Measurements from ENCODE around the gene OXGR1.
"Not testable (repeated sequence)": the region's sequence is repeated elsewhere in the genome, so short reads cannot be mapped to it uniquely, and the experiment has no call there.

The OXGR1 gene

DNA sequence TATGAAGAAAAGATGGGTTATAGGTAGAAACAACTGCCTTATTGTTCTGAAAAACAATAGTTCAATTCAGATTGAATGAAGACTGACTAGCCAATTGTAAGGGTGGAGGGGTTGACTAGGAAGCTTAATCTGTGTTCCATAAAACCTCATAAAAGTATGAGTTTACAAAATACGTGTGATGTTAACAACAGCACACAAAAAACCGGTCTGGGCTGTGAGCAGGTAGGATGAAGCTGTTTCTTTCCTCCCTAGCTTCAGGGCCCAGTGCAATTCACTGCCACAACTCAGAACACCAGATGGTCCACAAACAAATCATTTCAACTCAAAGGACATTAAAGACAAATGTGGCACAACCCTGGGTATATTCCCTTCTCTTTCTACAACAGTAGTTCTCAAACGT lies 3.2 kb downstream of the OXGR1 start:
- H3K27ac ChIP-seq: no peak overlapping the region
- H3K4me3 ChIP-seq (ENCODE audit: low read depth in 1 of 2, low read length in 1 of 2): no peak overlapping the region
- H3K27me3 ChIP-seq: peaks cover 40% of the 10 kb centered on the region
- no peaks in the 10 kb centered on the region for H3K36me3 ChIP-seq
- H3K4me1 ChIP-seq (ENCODE audit: control insufficient read depth in 1 of 2, insufficient read depth in 1 of 2, low read depth in 1 of 2, low read length in 1 of 2): no peaks in the 10 kb centered on the region
- TF ChIP-seq, protein P1, sequence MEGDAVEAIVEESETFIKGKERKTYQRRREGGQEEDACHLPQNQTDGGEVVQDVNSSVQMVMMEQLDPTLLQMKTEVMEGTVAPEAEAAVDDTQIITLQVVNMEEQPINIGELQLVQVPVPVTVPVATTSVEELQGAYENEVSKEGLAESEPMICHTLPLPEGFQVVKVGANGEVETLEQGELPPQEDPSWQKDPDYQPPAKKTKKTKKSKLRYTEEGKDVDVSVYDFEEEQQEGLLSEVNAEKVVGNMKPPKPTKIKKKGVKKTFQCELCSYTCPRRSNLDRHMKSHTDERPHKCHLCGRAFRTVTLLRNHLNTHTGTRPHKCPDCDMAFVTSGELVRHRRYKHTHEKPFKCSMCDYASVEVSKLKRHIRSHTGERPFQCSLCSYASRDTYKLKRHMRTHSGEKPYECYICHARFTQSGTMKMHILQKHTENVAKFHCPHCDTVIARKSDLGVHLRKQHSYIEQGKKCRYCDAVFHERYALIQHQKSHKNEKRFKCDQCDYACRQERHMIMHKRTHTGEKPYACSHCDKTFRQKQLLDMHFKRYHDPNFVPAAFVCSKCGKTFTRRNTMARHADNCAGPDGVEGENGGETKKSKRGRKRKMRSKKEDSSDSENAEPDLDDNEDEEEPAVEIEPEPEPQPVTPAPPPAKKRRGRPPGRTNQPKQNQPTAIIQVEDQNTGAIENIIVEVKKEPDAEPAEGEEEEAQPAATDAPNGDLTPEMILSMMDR (IDR thresholded peaks at IDR 0.05): no peak
- no peaks in the 10 kb centered on the region for H3K9me3 ChIP-seq

DNA sequence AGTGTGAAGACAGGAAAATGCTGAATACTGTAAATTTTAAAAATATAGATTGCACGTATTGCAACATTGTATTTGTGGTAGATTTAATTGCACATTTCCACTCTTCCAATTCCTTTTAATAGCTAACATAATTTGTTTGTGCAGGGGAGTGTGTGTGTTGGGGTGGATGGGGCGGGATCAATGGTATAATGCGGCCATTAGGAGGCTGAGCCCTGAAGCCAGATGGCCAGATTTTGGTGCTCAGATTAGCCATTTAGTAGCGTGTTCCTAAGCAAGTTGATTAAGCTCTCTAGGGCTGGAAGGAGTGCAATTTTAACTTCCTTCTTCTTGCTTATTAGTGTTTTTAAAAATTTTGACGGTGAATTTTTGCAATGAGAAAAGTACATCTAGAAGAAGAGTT lies 5.8 kb downstream of the OXGR1 start:
- Histone ChIP-seq H3K4me1 (ENCODE audit: control insufficient read depth in 1 of 2, insufficient read depth in 1 of 2, low read depth in 1 of 2, low read length in 1 of 2) (no peaks in the 10 kb centered on the region), H3K27me3 (peaks cover 21% of the 10 kb centered on the region), H3K4me3 (ENCODE audit: low read depth in 1 of 2, low read length in 1 of 2) (no peak overlapping the region), H3K9me3 (no peaks in the 10 kb centered on the region), H3K36me3 (no peaks in the 10 kb centered on the region), H3K27ac (no peak overlapping the region)
- TF ChIP-seq, protein P1 (IDR thresholded peaks at IDR 0.05): no peak

DNA sequence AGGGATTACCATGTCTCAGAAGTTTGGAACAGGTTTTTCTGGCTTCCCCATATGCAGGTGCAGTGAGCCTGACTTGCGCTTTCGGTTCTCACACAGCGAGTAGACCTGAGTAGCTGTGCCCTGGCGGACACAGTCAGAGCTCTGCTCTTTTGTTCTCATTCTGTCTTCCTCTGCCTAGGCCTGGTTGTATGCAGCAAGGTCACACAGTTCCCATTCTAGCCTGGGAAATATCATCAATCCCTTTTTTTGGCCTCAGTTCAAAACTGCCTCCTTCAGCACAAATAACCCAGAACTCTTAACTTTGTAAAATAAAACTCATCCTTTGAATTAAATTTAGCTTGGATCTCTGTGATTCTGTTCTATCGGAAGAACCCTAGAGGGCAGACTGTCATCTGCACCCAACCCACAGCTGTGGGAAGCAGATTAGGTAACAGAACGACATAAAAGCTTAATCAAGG lies 10.2 kb downstream of the OXGR1 start:
- Histone ChIP-seq H3K27me3 (peaks cover 7% of the 10 kb centered on the region), H3K4me1 (ENCODE audit: control insufficient read depth in 1 of 2, insufficient read depth in 1 of 2, low read depth in 1 of 2, low read length in 1 of 2) (no peaks in the 10 kb centered on the region), H3K4me3 (ENCODE audit: low read depth in 1 of 2, low read length in 1 of 2) (no peak overlapping the region), H3K36me3 (no peaks in the 10 kb centered on the region), H3K9me3 (no peaks in the 10 kb centered on the region), H3K27ac (no peak overlapping the region)
- TF ChIP-seq, protein P1 (IDR thresholded peaks at IDR 0.05): no peak

DNA sequence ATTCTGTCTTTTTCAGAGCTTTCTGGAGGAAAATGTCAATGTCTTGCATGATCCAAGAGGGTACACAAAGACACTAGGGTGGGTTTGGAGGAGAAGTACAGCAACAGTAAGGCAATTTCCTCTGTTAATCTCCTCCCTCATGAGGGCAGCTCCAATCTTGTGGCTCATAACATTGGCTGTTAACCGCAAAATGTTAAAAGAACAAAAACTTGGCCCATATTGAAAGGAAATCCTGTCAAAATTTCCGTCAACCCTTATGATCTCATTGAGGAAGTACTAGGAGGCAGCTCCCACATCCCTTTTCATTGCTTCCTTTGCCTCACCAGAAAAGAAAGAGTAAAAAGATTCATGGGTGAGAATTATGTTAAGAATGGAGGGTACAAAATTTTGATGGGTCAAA lies 11.6 kb downstream of the OXGR1 start:
- H3K4me3 ChIP-seq (ENCODE audit: low read depth in 1 of 2, low read length in 1 of 2): no peak overlapping the region
- H3K27me3 ChIP-seq: peaks cover 7% of the 10 kb centered on the region
- no peaks in the 10 kb centered on the region for H3K36me3 ChIP-seq
- TF ChIP-seq, protein P1 (IDR thresholded peaks at IDR 0.05): no peak
- no peak overlapping the region for H3K27ac ChIP-seq
- no peaks in the 10 kb centered on the region for H3K9me3 ChIP-seq
- no peaks in the 10 kb centered on the region for H3K4me1 ChIP-seq (ENCODE audit: control insufficient read depth in 1 of 2, insufficient read depth in 1 of 2, low read depth in 1 of 2, low read length in 1 of 2)

DNA sequence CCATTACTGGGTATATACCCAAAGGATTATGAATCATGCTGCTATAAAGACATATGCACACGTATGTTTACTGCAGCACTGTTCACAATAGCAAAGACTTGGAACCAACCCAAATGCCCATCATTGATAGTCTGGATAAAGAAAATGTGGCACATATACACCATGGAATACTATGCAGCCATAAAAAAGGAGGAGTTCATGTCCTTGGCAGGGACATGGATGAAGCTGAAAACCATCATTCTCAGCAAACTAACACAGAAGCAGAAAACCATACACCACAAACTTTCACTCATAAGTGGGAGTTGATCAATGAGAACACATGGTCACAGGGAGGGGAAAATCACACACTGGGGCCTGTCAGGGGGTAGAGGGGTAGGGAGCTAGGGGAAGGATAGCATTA lies 14.4 kb downstream of the OXGR1 start:
- not testable (repeated sequence) for H3K36me3 ChIP-seq; H3K27me3 ChIP-seq; H3K9me3 ChIP-seq; H3K27ac ChIP-seq; H3K4me3 ChIP-seq (ENCODE audit: low read depth in 1 of 2, low read length in 1 of 2); H3K4me1 ChIP-seq (ENCODE audit: control insufficient read depth in 1 of 2, insufficient read depth in 1 of 2, low read depth in 1 of 2, low read length in 1 of 2)

DNA sequence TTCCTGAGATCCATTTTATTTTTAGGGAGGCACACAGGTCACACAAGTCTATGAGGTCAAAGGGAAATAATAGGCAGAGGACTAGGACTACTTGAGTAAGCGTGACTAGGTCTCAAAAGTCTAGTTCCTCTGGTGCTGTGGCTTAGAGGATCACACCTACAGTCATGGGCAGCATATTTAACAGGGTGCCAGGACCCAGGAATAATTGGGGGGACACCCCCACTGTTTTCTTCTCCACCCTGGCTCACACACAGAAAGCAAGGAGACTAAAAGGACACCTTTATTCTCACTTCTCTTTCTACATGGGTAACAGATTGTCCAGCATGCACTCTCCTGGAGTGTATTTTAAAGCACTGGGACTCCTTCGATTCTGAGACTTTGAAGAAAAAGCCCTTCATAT lies 26.2 kb downstream of the OXGR1 start:
- Histone ChIP-seq H3K27me3 (no peaks in the 10 kb centered on the region), H3K27ac (no peak overlapping the region), H3K4me3 (ENCODE audit: low read depth in 1 of 2, low read length in 1 of 2) (no peak overlapping the region), H3K36me3 (no peaks in the 10 kb centered on the region), H3K4me1 (ENCODE audit: control insufficient read depth in 1 of 2, insufficient read depth in 1 of 2, low read depth in 1 of 2, low read length in 1 of 2) (no peaks in the 10 kb centered on the region), H3K9me3 (peaks cover 17% of the 10 kb centered on the region)
- TF ChIP-seq, protein P1 (IDR thresholded peaks at IDR 0.05): no peak

Measured in neutrophil (primary cell).